Measurements from ENCODE around the gene FRY. TPM values are rescaled to one million over a fixed set of nuclear protein-coding genes. Genes with fewer than 3 reads are reported as not detected.

FRY gene
- total and polyA plus RNA-seq, 4 donors = 6.2 to 31.2 (median 12.7) TPM

DNA sequence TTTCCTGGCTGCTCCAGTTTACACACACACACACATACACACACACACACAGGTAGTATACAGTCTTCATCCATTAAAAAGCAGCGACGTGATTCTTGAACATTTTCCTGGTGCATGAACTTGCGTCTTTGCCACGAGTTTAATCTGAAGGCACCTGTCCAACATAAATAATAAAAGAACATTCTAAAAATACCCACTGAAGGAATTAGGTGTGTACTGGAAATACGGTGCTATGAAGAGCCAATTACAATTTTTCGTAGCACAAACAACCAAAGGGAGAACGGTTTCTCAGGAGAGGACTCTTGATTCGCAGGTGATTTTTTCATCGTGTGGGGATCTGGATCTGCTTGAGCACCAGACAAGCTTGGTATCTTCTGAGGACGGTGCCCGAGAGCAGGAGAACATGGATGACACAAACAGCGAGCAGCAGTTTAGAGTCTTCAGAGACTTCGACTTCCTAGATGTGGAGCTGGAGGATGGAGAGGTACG is 222.4 kb downstream of the FRY start:
- 26% methylated on average over 14 of the region's 14 CpGs for WGBS
- Histone ChIP-seq H3K27ac (ENCODE audit: low read depth in 1 of 2, low read length in 2 of 2) (peak overlapping the region; percentile 88 to 93), H3K9me3 (ENCODE audit: control insufficient read depth in 4 of 4, low read length in 3 of 4) (no peaks in the 10 kb centered on the region), H3K27me3 (ENCODE audit: control insufficient read depth in 4 of 4, insufficient read depth in 4 of 4, low read length in 3 of 4) (no peaks in the 10 kb centered on the region), H3K4me3 (ENCODE audit: low read depth in 1 of 3, low read length in 3 of 3) (peak overlapping the region; percentile 41 to 66 (median 64)), H3K9ac (ENCODE audit: low read depth in 1 of 2, low read length in 2 of 2) (peak overlapping the region; percentile 80 to 96), H3K4me1 (ENCODE audit: control insufficient read depth in 4 of 4, insufficient read depth in 4 of 4, low read length in 3 of 4) (peaks cover 0 to 23% (median 4%) of the 10 kb centered on the region in 4 donors), H3K36me3 (ENCODE audit: control insufficient read depth in 4 of 4, insufficient read depth in 3 of 4, low read depth in 1 of 4, low read length in 3 of 4) (peaks cover 0 to 5% (median 0%) of the 10 kb centered on the region in 4 donors)
- no peak for TF ChIP-seq GABPA (IDR thresholded peaks at IDR 0.05 in 1 of 2, conservative IDR thresholded peaks at IDR 0.05 in 1 of 2)
- TF ChIP-seq JUND (IDR thresholded peaks at IDR 0.05) = no peak
- peak; percentile 26 to 54 for TF ChIP-seq RXRA (IDR thresholded peaks at IDR 0.05)
- TF ChIP-seq HNF4G (IDR thresholded peaks at IDR 0.05) = no peak
- TF ChIP-seq YY1 (IDR thresholded peaks at IDR 0.05) = peak; percentile 63
- TF ChIP-seq NR2F2 (IDR thresholded peaks at IDR 0.05) = no peak
- TF ChIP-seq ATF3 (IDR thresholded peaks at IDR 0.05) = no peak
- TF ChIP-seq SP1 (IDR thresholded peaks at IDR 0.05) = peak; percentile 21
- peak; percentile 12 for TF ChIP-seq MAX (IDR thresholded peaks at IDR 0.05)
- no peak for TF ChIP-seq FOXA2 (IDR thresholded peaks at IDR 0.05)
- TF ChIP-seq EGR1 (IDR thresholded peaks at IDR 0.05; ENCODE audit: low read depth in 2 of 2) = peak in 1 of 2 donors; percentile 44
- TF ChIP-seq ZBTB33 (IDR thresholded peaks at IDR 0.05) = no peak
- TF ChIP-seq HNF4A (conservative IDR thresholded peaks at IDR 0.05) = peak in 1 of 2 donors; percentile 30
- TF ChIP-seq TAF1 (conservative IDR thresholded peaks at IDR 0.05) = peak; percentile 88
- TF ChIP-seq FOXA1 (IDR thresholded peaks at IDR 0.05) = no peak
- no peak for TF ChIP-seq RAD21 (IDR thresholded peaks at IDR 0.05)
- no peak for TF ChIP-seq REST (IDR thresholded peaks at IDR 0.05)
- TF ChIP-seq, protein P1, sequence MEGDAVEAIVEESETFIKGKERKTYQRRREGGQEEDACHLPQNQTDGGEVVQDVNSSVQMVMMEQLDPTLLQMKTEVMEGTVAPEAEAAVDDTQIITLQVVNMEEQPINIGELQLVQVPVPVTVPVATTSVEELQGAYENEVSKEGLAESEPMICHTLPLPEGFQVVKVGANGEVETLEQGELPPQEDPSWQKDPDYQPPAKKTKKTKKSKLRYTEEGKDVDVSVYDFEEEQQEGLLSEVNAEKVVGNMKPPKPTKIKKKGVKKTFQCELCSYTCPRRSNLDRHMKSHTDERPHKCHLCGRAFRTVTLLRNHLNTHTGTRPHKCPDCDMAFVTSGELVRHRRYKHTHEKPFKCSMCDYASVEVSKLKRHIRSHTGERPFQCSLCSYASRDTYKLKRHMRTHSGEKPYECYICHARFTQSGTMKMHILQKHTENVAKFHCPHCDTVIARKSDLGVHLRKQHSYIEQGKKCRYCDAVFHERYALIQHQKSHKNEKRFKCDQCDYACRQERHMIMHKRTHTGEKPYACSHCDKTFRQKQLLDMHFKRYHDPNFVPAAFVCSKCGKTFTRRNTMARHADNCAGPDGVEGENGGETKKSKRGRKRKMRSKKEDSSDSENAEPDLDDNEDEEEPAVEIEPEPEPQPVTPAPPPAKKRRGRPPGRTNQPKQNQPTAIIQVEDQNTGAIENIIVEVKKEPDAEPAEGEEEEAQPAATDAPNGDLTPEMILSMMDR (IDR thresholded peaks at IDR 0.05; ENCODE audit: low read depth, low read length, missing input control) = no peak
- no peak for DNase-seq (ENCODE audit: low spot score)
